Fibroblast of skin of abdomen (primary cell): ENCODE data around the gene RPN2.

Experiments
- DNase-seq: peaks from one replicate; pipeline ENCODE4 v3.0.0-alpha.2; 2013

The RPN2 gene

GRCh38 chr20:37243937-37244571 lies 64.9 kb downstream of the RPN2 start:
- DNase-seq = no peak

DNA sequence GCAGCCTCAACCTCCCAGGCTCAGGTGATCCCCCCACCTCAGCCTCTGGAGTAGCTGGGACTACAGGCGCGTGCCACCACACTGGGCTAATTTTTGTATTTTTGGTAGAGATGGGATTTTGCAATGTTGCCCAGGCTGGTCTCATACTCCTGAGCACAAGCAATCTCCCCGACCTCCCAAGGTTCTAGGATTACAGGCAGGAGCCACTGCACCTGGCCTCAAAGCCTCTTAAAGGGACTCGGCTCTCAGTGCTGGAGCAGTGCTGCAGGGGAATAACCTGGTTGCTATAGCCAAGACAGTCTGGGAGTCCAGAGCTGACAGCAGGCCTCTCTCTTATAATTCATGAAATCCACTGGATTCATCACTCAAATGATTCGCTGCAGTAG lies 65.4 kb downstream of the RPN2 start:
- no peak for DNase-seq

- DNase-seq = no peak
Measured at GRCh38 chr20:37245216-37246150, 66.4 kb downstream of the RPN2 start.

GRCh38 chr20:37246736-37247135 lies 67.6 kb downstream of the RPN2 start:
- no peak for DNase-seq

GRCh38 chr20:37247547-37247946 lies 68.4 kb downstream of the RPN2 start:
- DNase-seq = no peak

- DNase-seq = no peak
Measured at GRCh38 chr20:37249304-37249703, 70.2 kb downstream of the RPN2 start.

DNA sequence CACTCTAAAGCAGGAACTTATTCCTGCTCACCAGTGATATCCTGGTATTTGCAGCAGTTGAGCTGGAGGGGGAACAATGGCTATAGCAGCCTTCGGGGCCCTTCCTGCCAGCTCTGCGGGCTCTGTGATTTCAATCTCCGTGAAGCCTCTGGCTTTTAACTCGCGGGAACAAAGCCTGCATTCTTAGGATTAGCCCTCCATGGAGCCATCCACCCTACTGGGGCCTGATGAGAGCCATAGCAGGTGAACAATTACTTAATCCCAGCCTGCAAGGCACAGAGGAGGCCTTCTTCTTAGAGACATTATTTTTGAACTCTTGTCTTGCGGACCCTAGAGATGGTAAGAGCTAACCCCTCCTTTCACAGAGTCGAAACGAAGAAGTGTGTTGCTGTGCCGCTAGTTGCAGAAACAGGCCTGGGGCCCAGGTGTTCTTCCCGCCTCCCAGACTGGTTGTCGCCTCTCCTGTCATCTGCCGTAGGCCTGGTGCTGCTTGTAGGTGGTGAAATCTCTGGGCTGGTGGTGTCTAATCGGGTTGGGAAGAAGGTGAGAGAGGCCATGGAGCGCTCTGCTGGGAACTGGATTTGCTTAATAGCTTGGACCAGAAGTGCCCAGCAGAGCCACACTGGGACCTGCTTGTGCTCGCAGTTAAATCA lies 72.8 kb downstream of the RPN2 start:
- no peak for DNase-seq

GRCh38 chr20:37253087-37253486 lies 74.0 kb downstream of the RPN2 start:
- no peak for DNase-seq

GRCh38 chr20:37254114-37254878 lies 75.2 kb downstream of the RPN2 start:
- no peak for DNase-seq

DNA sequence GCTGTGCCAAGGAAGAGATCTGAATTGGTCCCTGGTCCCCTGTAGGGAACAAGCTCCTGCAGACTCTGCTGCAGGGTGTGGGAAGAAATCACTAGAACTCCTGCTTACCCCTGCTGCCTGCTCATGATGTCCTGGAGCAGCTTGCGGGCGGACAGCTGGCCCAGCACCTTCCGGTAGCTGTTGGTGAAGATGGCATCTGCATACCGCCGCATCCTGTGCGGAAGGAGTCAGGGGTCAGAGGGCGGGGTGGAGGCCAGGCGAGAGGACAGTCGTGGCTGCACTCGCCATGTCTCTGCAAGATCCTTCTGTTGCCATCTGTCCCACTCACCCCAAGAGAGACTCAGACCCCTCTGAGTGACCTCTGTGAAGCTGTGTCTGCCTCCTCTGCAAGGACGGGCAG lies 77.2 kb downstream of the RPN2 start:
- DNase-seq = no peak

- no peak for DNase-seq
Measured at GRCh38 chr20:37257530-37257929, 78.4 kb downstream of the RPN2 start.

GRCh38 chr20:37257988-37258387 lies 78.9 kb downstream of the RPN2 start:
- no peak for DNase-seq

DNA sequence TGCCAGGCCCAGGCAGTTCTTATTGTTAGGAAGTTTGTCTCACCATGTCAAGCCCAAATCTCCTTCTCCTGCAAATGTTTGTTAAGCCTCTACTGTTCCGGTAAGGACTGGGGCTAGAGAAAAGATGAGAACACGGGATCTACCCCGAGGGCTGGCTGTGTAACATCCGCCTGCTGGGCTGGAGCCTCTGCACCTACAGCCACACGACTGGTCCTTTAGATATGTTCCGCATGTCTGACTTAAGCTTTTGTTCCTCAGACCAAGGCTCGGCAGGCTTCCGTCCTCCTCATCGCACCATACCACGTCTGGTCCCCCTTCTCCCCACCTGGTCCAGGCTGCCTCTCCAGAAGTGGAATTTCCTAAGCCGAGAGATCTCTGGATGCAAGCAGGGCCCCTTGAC lies 79.9 kb downstream of the RPN2 start:
- DNase-seq = no peak

GRCh38 chr20:37259865-37260264 lies 80.7 kb downstream of the RPN2 start:
- no peak for DNase-seq

DNA sequence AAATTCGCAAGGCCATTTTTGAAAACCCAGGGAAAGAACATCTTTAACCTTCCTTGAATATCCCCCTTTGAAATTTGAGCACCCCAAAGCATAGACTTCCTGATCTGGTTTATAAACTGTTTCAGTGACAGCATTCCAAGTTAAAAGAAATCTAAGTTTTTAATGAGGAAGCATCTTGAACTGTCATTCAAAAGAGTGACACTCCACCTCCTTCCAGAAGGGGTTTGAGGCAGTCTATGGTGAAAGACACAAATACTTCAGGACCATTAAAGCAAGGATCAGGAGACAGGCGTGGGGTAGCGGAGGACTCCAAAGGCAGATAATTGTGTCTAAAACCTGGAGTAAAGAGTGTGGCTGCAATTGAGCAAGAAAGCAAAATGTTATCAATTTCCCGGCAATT lies 81.8 kb downstream of the RPN2 start:
- no peak for DNase-seq

DNA sequence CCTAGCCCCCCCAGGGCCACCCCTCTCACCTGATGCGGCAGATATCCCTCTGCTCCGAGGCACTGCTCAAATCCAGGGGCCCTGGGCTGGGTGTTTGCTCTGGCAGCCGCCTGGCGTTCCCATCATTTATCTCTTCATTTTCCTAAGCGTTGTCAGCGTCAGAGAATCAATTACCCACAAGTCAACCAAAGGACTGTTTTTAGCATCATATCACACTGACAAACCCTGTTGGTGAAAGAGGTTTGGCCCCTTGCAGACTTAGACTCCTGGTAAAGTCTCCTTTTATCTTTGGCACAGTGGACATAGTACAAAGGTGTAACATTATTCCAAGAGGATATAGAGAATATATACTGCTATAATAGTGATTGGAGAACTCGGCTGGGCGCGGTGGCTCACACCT lies 82.6 kb downstream of the RPN2 start, which contains the start of gene GHRH:
GHRH (minus strand) TSS at position 101 of the 400 bp plus-strand sequence. CDS start 4,925 bp downstream, outside the sequence.
- no peak for DNase-seq

DNA sequence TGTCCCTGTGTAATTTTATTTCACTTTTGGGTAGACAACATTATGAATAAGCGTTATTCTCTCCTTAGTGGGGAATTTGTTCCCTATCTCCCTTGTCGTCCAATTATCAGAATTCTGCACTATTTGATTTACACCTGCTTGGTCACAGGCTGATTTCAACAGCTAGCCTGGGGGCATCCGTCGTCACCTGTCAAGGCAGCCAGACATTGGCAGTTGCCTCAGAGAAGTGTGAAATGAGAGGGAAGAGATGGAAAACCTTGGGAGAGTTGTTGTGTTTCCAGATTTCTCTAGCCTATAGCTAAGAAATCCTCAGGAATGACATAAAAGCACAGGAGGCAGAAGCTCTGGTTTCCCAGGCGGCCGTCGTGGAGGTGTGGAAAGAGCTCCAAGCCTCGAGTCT lies 83.4 kb downstream of the RPN2 start:
- DNase-seq = no peak

DNA sequence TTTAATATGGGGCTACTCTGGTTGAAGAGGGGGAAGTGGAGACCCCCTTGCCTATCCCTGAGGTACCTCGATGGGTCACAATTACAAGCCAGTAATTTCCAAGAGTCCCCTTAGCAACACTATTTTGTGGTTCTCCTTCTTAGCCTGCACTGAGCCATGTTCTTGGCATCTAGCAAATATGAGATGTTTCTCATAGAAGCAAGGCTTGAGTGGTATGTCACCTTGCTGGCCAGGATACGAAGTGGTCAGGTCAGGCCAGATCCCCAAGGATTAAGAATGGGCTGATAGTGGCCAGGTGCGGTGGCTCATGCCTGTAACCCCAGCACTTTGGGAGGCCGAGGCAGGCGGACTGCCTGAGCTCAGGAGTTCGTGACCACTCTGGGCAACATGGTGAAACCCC lies 84.6 kb downstream of the RPN2 start:
- no peak for DNase-seq

GRCh38 chr20:37265152-37265551 lies 86.0 kb downstream of the RPN2 start:
- no peak for DNase-seq

- no peak for DNase-seq
Measured at GRCh38 chr20:37266940-37267666, 88.0 kb downstream of the RPN2 start.

GRCh38 chr20:37267667-37268313 lies 88.7 kb downstream of the RPN2 start:
- DNase-seq = no peak
